CD4-positive, alpha-beta T cell (primary cell): ENCODE results near the gene RBPJL. TPM values are rescaled to one million over a fixed set of nuclear protein-coding genes. Genes with fewer than 3 reads are reported as not detected.

Experiments used
- ATAC-seq: fragments of 200-7000 bp; cut with Tn5 transposase; one replicate; pipeline ENCODE4 v1.10.0; 2022; ENCODE audit warnings: mild to moderate bottlenecking; ENCODE audit not compliant: poor library complexity
- CTCF ChIA-PET: fragments of 350-600 bp; sonication (Branson Sonifier 250); formaldehyde crosslinking; loops from one replicate; lab custom pipeline; 2021; ENCODE audit warnings: antibody characterized with exemption, inconsistent platforms; lab: Charles Lee
- POLR2A ChIA-PET: fragments of 350-600 bp; sonication (Branson Sonifier 250); formaldehyde crosslinking; loops from one replicate; lab custom pipeline; 2021; ENCODE audit warnings: antibody characterized with exemption, inconsistent platforms; lab: Charles Lee
- DNase-seq, 14 experiments: peaks; one replicate each; pipeline ENCODE4 v3.0.0-alpha.2; 2013 to 2020; ENCODE audit warnings: mixed read lengths in 2 of 14
- H3K27ac ChIP-seq, 2 donors: one replicate each; pipeline versions ENCODE4 v1.5.1 to v1.7.0; 2013; ENCODE audit warnings: low read length in 2 of 2, low read depth in 1 of 2, mild to moderate bottlenecking in 1 of 2
- H3K27me3 ChIP-seq, 2 experiments: 1 replicate in 1 of 2; 2 replicates in 1 of 2; pipeline versions ENCODE4 v1.6.1 to v1.7.0; 2013; ENCODE audit warnings: low read length in 2 of 2, control low read depth in 1 of 2, mild to moderate bottlenecking in 1 of 2, moderate library complexity in 1 of 2; ENCODE audit not compliant: insufficient read depth in 2 of 2, control insufficient read depth in 1 of 2
- H3K36me3 ChIP-seq: one replicate; pipeline ENCODE4 v1.6.1; 2013; ENCODE audit warnings: low read length, control low read depth; ENCODE audit not compliant: insufficient read depth
- H3K4me1 ChIP-seq: one replicate; pipeline ENCODE4 v1.6.1; 2013; ENCODE audit warnings: low read length, control low read depth; ENCODE audit not compliant: insufficient read depth
- H3K4me3 ChIP-seq: one replicate; pipeline ENCODE4 v1.5.1; 2013; ENCODE audit warnings: mild to moderate bottlenecking, low read length, moderate library complexity
- H3K9me3 ChIP-seq, 2 experiments: 1 replicate in 1 of 2; 2 replicates in 1 of 2; pipeline versions ENCODE4 v1.6.1 to v1.7.0; 2013; ENCODE audit warnings: low read length in 2 of 2, mild to moderate bottlenecking in 2 of 2, control low read depth in 1 of 2, moderate library complexity in 1 of 2; ENCODE audit not compliant: control insufficient read depth in 1 of 2, insufficient read depth in 1 of 2
- H3K27ac Mint-ChIP-seq: one replicate; pipeline ENCODE4 v1.8.0; 2020; ENCODE audit warnings: mixed read lengths
- H3K27me3 Mint-ChIP-seq: one replicate; pipeline ENCODE4 v1.8.0; 2021; ENCODE audit warnings: mixed read lengths
- H3K36me3 Mint-ChIP-seq: one replicate; pipeline ENCODE4 v1.8.0; 2021; ENCODE audit warnings: low read depth, mixed read lengths
- H3K4me1 Mint-ChIP-seq: one replicate; pipeline ENCODE4 v1.8.0; 2021; ENCODE audit warnings: low read depth, mixed read lengths
- H3K4me3 Mint-ChIP-seq: one replicate; pipeline ENCODE4 v1.8.0; 2020; ENCODE audit warnings: mild to moderate bottlenecking, mixed read lengths
- H3K9me3 Mint-ChIP-seq: one replicate; pipeline ENCODE4 v1.8.0; 2020; ENCODE audit warnings: mixed read lengths
- intact Hi-C, 2 experiments: fragments of 100-400 bp; cut with DNase I in 1 of 2; cut with micrococcal nuclease in 1 of 2; formaldehyde crosslinking; loops; one replicate each; pipeline versions ENCODE4 v1.15.1 to v1.9.0; 2023 to 2025; cut with DNase I, micrococcal nuclease
- total RNA-seq, 174 experiments: library from RNA in 2 of 174; stranded (reverse) in 2 of 174; gene quantifications; one replicate each; pipeline ENCODE4 v1.2.3 and lab custom pipeline; 2021 to 2026
- TF ChIP-seq, protein P1 (sequence below): fragments of 200-600 bp; IDR thresholded peaks from one replicate; pipeline ENCODE4 v1.8.0; 2022; ENCODE audit warnings: antibody characterized with exemption, mild to moderate bottlenecking

RBPJL gene
- total RNA-seq, 2 experiments from 2014 or later = not detected

DNA sequence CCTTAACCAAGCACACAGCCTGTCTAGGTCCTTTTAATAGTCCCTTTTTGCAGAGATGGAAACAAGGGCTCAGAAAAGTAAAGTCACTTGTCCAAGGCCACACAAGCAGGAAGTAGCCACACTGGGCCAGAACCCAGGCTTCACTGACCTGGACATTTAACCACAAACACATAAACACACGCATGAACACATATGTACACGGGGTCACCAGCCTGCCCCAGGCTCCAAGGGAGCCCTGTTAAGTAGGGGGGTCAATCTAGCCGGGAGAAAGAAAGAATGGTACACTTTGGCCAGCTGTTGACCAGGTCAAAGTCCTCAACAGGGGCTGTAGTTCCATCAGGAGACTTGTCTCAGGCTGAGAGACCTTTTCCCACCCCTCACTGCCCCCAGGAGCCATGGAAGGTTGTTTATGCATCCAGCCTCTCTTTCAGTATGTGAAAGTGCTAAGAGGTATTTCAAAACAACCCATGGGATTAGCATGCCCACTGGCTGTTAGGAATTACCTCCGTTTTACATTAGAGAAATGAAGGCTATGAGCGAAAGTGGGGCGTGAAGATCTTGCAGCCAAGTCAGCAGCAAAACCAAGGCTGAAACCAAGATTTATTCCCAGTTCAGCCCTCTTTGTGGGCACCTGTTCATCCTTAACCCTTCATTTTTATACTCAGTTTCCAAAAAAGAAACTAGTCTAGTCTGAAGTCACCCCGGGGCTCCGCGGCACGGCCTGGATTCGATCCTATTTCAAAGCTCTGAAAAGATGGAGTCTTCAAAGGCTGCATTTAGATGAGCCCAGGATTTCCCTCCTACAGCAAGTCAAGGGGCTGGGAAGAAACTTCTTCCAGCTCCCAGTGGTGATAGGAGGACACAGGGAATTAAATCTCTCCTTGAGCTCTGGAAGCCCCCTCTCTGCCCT is 31.7 kb downstream of the RBPJL start:
- Histone ChIP-seq H3K4me3 (no peak overlapping the region), H3K9me3 (no peaks in the 10 kb centered on the region), H3K4me1 (no peaks in the 10 kb centered on the region), H3K27me3 (no peaks in the 10 kb centered on the region), H3K27ac (no peak overlapping the region), H3K36me3 (no peaks in the 10 kb centered on the region)
- no peak for DNase-seq
- no peak overlapping the region for H3K4me3 Mint-ChIP-seq
- H3K9me3 Mint-ChIP-seq = no peaks in the 10 kb centered on the region
- H3K36me3 Mint-ChIP-seq = no peaks in the 10 kb centered on the region
- H3K27ac Mint-ChIP-seq = no peak overlapping the region
- TF ChIP-seq, protein P1, sequence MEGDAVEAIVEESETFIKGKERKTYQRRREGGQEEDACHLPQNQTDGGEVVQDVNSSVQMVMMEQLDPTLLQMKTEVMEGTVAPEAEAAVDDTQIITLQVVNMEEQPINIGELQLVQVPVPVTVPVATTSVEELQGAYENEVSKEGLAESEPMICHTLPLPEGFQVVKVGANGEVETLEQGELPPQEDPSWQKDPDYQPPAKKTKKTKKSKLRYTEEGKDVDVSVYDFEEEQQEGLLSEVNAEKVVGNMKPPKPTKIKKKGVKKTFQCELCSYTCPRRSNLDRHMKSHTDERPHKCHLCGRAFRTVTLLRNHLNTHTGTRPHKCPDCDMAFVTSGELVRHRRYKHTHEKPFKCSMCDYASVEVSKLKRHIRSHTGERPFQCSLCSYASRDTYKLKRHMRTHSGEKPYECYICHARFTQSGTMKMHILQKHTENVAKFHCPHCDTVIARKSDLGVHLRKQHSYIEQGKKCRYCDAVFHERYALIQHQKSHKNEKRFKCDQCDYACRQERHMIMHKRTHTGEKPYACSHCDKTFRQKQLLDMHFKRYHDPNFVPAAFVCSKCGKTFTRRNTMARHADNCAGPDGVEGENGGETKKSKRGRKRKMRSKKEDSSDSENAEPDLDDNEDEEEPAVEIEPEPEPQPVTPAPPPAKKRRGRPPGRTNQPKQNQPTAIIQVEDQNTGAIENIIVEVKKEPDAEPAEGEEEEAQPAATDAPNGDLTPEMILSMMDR = no peak
- H3K4me1 Mint-ChIP-seq = no peaks in the 10 kb centered on the region
- ATAC-seq = no peak
- ChIA-PET CTCF (no interaction called here), POLR2A (no interaction called here)
- intact Hi-C loops = no loop called here
- H3K27me3 Mint-ChIP-seq = no peaks in the 10 kb centered on the region

DNA sequence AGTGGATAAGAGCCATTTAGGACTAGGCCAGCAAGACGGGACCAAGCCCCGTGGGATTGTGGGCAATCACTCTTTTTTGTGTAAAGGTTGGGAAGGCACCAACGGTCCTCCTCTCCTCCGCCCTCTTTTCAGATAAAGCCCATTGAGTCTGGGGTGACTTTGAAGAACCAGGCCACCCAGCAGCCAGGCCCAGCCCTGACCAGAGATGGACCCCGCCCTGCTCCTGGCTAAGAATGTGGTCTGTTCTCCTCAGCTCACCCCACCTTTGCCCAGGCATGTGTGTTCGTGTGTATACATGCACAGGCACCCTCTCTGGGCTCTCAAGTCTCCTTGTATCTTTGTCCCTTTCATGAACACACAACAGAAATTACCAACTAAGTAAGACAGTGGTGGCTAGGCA is 32.4 kb downstream of the RBPJL start:
- Mint-ChIP-seq H3K4me1 (no peaks in the 10 kb centered on the region), H3K27me3 (no peaks in the 10 kb centered on the region), H3K27ac (no peak overlapping the region), H3K4me3 (no peak overlapping the region), H3K9me3 (no peaks in the 10 kb centered on the region), H3K36me3 (no peaks in the 10 kb centered on the region)
- POLR2A ChIA-PET = no interaction called here
- peaks cover under 1% of the 10 kb centered on the region for H3K4me1 ChIP-seq
- no peak for ATAC-seq
- H3K36me3 ChIP-seq = no peaks in the 10 kb centered on the region
- no peak overlapping the region for H3K4me3 ChIP-seq
- intact Hi-C loops = no loop called here
- H3K9me3 ChIP-seq = no peaks in the 10 kb centered on the region
- CTCF ChIA-PET = no interaction called here
- TF ChIP-seq, protein P1 = no peak
- no peak for DNase-seq
- H3K27me3 ChIP-seq = no peaks in the 10 kb centered on the region
- no peak overlapping the region for H3K27ac ChIP-seq

DNA sequence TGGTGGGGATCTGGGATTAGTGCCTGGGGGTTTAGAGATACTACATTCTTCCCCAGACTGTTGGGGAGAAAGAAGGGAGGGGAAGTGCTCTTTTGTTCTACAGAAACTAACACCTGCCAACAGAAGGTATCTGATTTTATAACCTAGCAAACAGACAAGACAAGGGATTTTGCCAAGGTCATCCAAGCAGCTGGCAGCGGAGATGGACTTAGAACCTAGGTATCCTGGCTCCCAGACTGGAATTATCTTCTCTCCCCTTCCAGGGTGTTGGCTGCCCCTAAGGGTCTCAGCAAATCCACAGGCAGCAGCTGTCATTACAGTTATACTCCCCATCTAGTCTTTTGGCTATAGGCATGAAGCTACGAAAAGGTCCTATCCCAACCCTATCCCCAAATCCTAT is 33.2 kb downstream of the RBPJL start:
- intact Hi-C loops = no loop called here
- Mint-ChIP-seq H3K36me3 (no peaks in the 10 kb centered on the region), H3K9me3 (no peaks in the 10 kb centered on the region), H3K27ac (no peak overlapping the region), H3K4me3 (no peak overlapping the region), H3K27me3 (no peaks in the 10 kb centered on the region), H3K4me1 (no peaks in the 10 kb centered on the region)
- TF ChIP-seq, protein P1 = no peak
- no peaks in the 10 kb centered on the region for H3K36me3 ChIP-seq
- ChIA-PET CTCF (no interaction called here), POLR2A (no interaction called here)
- DNase-seq (no peak), ATAC-seq (no peak)
- H3K27ac ChIP-seq = no peak overlapping the region
- H3K4me3 ChIP-seq = no peak overlapping the region
- no peaks in the 10 kb centered on the region for H3K27me3 ChIP-seq
- peaks cover 7% of the 10 kb centered on the region for H3K4me1 ChIP-seq
- no peaks in the 10 kb centered on the region for H3K9me3 ChIP-seq
